GM19438 (cell line): ENCODE results near the gene TTLL5.

Source experiments
- ATAC-seq: cut with Tn5 transposase; IDR thresholded peaks from one replicate; pipeline ENCODE4 v1.9.1; 2021; ENCODE audit warnings: low read depth; ENCODE audit not compliant: unreplicated experiment

Gene TTLL5

GRCh38 chr14:75860561-75861160 lies 199.6 kb downstream of the TTLL5 start:
- ATAC-seq, result no peak

GRCh38 chr14:75861161-75861621 lies 200.1 kb downstream of the TTLL5 start:
- ATAC-seq, result no peak

DNA sequence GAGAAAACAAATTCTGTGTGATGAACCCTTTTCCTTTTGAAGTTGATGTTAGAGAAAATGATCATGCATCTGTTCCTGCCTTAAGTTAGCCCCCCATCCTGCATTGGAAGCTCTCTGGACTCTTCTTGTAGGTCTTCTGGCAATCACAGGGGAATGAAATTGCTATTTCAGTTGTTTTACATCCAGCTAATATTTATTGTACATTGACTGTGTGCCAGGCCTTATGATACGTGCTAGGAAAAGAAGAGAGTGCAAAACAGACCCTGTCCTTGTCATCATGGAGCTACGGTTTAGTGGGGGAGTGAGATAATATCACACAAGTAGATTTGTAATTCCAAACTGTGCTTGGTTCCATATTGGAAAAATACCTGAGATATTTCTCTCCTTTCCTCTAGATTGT lies 202.2 kb downstream of the TTLL5 start:
- no peak for ATAC-seq

DNA sequence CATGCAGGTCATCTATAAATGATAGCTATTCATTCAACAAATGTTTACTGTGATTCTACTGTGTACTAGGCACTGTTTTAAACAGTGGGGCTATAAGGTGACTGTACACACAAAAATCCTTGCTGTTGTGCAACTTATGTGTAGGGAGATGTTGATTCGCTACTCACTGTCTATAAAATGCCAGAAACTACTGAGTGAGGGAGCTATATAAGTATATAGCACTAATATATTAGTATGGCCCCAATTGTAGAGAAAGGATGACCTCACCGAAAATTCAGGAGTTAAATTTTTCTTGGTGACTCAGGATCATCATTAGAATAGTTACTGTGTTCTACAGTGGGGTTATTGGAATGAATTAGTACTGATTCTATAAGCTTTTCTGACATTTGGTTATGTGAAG lies 203.3 kb downstream of the TTLL5 start:
- no peak for ATAC-seq

GRCh38 chr14:75865531-75865930 lies 204.5 kb downstream of the TTLL5 start:
- no peak for ATAC-seq

DNA sequence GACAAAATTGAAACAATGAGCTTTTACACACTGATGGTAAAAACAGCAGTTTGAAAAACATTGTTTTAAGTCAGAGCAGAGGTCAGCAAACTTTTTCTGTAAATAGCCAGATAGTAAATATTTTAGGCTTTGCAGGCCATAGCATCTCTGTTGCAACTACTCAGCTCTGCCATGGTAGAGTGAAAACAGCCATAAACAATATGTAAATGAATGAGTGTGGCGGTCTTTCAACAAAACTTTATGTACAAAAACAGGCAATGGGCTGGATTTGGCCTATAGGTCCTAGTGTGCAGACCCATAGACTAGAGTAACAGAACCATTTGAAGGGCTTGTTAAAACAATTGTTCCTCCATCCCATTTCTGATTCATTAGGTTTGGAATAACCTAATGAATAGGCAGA lies 205.9 kb downstream of the TTLL5 start:
- no peak for ATAC-seq

GRCh38 chr14:75871181-75871880 lies 210.3 kb downstream of the TTLL5 start:
- no peak for ATAC-seq

DNA sequence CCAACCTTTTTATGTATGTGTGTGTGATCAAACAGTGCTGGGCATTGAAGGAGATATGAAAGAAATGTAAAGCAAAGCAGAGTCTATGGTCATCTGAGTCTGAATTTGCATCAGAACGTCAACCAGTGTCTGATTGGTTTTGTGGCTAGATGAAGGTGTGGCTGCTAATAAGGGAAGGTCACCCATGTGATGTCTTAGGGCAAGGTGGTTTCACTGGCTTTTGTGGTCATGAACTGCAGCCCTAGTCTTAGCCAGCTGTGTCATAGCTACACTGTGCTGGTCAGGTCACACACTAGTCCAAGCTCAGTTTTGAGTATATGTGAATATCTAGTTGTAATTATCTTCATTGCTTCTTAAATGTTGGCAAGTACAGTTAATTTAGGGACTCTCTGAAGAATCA lies 214.9 kb downstream of the TTLL5 start:
- peak; percentile 96 for ATAC-seq

GRCh38 chr14:75876530-75876929 lies 215.5 kb downstream of the TTLL5 start:
- ATAC-seq, result no peak

- ATAC-seq, result no peak
Measured at GRCh38 chr14:75877292-75877691, 216.2 kb downstream of the TTLL5 start.

DNA sequence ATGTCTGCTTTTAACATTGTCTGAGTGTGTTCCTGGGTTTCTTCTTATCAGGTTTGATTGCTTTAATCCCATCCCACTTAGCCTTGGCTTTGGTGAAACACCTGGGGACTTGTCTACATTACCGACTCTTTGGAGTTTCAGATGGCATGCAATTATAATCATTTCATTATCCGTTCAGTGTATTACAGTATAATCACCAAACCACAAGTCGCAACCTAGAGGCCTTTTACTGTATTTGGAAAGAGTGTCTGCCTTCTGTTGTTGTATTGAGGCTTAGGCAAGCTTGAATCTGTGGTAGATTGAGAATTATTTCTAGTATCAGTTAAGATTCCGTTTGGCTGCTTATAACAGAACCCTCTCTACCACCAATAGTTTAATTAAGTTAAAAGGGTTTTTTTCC lies 216.8 kb downstream of the TTLL5 start:
- no peak for ATAC-seq

DNA sequence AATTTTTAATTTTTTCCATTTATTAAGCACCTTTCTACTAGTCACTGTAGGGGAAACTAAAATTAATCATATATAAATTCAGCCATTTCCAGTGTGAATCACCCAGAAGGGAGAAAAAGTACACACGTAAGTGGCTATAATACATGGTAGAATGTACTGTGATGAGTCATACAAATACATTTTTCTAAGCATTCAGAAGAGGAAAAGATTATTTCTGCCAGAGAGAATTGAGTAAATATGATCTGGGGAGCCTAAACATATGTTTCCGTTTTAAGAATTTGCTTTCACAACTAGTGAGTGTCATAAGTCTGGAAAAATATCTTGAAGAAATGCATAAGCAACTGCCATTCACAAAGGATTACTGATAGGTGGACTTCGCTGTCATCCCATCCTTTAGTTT lies 218.0 kb downstream of the TTLL5 start:
- ATAC-seq, result no peak

- ATAC-seq, result no peak
Measured at GRCh38 chr14:75880512-75880911, 219.5 kb downstream of the TTLL5 start.

DNA sequence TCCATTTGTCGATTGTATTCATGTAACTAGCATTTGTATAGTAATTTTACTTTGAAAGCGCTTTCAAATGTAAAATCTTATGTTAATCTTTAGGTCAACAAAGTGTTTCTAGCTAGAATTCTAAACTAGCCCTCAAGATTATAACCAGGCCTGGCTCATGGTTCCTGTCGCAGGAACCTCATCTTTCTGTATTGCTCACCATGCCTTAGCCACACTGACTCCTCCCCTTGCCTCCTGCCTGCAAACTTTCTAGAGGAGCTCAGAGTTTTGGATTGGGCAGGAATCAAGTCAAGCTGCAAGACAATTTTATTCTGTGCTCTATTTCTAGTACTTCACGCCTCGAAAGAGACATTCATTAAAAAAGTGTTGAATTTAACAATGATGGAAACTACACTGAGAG lies 220.9 kb downstream of the TTLL5 start:
- no peak for ATAC-seq

DNA sequence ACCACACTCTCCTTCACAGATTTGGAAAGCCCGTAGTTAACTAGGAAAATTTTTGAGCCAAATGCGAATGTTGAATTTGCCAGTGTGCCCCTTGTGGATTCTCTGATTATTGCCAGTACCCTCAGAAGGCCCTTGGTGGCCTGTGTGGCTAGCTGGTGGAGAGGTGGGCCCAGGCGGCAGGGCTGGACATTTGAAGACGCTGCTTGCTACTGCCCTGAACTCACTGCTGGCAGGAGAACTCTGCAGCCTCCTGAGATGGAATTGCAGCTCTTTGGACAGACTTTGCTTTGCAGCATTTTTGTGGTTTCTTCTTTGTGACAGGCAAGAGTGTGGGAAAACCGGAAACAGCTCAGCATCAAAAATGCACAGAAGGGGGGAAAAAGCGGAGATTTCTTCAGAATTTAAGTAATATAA lies 223.2 kb downstream of the TTLL5 start:
- no peak for ATAC-seq

DNA sequence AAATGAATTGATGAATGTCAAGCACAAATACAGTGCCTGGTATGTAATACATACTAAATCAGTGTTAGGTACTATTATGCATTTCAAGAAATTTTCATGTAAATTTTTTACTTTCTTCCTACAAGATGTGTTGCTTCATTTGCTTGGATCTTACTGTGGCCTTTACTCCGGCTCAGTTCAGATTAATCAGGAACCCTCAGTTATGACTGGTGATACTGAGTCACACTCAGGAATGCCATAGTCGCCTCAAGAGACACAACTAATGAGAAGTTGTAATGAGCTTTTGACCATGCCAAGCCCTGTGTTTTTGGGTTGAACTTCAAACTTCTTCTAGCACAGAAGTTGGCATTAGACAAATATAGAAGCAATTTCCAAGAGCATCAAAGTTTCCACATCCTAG lies 224.8 kb downstream of the TTLL5 start:
- ATAC-seq, result no peak

DNA sequence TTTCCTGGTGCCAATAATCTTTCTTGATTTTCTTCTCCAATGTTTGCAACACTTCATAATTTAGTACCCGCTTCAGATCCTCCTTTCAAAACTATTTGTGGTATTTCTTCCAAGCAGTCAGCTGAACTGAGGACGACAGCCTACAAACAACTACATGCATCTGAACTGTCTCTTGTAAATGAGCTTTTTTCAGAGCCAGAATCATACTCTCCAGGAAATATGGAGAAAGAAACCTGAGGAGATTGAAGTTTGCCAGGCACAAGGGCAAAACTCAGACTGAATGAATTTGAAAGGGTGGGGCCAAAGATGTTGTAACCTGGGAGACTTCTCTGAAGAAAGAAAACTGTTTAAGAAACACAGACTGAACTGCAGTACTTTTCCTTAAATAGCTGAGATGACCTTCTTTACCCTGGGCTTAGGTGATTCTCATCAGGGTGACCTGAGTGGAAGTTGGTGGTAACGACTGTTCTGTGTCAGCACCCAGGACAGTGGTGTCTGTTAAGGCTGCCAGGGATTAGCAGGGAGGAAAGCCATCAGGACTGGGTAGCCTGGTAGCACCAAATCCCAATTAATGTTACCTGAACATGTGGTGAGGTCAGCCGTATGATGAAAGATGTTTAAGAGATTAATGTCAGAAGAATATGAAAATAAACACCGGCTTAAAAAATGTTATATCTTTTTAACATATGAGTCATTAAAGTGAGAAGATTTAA lies 225.7 kb downstream of the TTLL5 start:
- no peak for ATAC-seq

- ATAC-seq, result no peak
Measured at GRCh38 chr14:75888945-75889344, 227.9 kb downstream of the TTLL5 start.

DNA sequence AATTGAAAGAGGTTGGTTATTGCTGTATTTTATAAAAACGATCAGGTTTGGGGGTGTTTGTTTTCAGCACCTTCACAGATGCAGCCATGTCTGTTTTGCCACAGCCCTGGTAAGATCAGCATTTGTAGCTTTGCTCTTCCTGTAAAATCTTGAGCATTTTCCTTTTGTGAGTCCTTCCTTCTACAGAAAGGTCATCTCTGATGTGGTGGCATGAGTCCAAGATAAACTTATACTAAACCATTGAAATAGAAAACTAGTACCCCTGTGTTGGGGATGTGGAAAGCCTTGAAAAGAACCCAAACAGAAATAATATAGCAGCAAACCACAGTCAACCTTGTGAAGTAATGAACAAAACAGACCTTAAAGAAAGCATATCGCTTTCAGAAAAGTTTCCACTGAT lies 235.3 kb downstream of the TTLL5 start:
- ATAC-seq, result no peak

- no peak for ATAC-seq
Measured at GRCh38 chr14:75904311-75904710, 243.3 kb downstream of the TTLL5 start.

DNA sequence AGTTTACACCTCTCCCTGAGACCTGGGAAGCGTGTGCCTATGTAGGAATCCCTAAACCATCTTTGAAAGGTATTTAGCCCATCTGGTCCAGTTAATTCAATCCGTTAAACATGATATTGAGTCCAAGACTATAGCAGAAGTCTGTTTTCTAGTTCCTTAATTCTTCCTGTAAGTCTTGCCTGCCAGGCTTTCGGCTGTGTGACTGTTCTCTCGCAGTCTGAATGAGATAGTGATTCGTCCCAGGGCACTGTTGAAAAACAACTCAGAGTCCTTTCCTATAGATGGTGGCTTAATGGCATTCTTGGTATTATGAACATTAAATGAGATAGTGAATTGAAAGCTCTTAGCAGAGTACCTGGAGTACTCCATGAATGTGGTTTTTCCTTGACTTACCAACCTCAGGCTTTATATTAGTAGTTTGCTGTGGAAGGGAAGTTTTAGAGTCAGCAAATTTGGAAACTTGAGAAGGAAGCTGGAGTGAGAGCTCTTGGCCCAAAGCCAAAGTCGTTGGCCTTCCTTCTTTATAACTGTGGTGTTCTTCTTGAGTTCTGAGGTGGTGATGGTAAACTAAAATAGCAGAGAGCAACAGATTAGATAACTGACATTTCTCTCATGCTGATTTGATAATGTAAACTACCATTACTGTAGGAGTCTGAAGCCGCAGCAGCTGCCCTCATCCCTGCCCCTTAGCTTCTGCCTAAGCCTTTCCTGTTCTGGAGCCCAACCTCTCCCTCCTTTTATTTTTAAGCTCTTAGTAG lies 244.3 kb downstream of the TTLL5 start:
- no peak for ATAC-seq
